ENCODE measurements around the gene LSMEM2.

- TF ChIP-seq CTCF (IDR thresholded peaks at IDR 0.05) (no peak), POLR2A (IDR thresholded peaks at IDR 0.05) (no peak)
Observed at GRCh38 chr3:50258029-50258680, 20.7 kb upstream of the LSMEM2 start.

All from uterus (tissue), 2 donors.